Esophagus muscularis mucosa (tissue), 4 donors: ENCODE results near the gene EDEM3.

Source experiments
- EP300 ChIP-seq: sonication (generic); formaldehyde crosslinking; IDR thresholded peaks from one replicate; pipeline ENCODE4 v1.6.1; 2017; ENCODE audit warnings: antibody characterized with exemption
- POLR2A ChIP-seq: fragments of 450-650 bp; IDR thresholded peaks from one replicate; pipeline ENCODE4 v1.6.1; 2017; ENCODE audit warnings: antibody characterized with exemption, moderate library complexity, mild to moderate bottlenecking, low read depth
- TF ChIP-seq, protein P1 (sequence below), 3 experiments: fragments of 200-600 bp in 2 of 3; fragments of 450-650 bp in 1 of 3; sonication (generic) in 2 of 3; IDR thresholded peaks; one replicate each; pipeline ENCODE4 v1.5.1; 2017 to 2019; ENCODE audit warnings: antibody characterized with exemption in 3 of 3, mild to moderate bottlenecking in 2 of 3, moderate library complexity in 1 of 3

DNA sequence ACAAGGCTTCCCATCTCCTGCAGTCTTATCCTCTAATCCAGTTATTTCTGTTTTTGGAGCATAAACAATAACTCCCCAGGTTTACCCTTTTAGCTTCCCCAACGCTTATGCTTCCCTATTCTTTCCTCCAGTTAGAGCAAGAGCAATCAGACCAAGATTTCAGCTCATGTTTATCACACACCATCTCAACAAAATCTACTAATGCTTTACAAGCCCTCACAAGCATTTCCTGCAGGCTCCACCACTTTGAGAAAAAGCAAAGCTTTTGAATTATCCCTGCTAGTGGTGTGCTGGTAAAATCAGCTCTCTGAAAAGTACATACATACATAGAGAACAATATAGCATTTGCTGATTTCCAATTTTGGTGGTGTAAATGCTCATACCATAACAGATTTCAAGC is 92.9 kb downstream of the EDEM3 start:
- TF ChIP-seq, protein P1, sequence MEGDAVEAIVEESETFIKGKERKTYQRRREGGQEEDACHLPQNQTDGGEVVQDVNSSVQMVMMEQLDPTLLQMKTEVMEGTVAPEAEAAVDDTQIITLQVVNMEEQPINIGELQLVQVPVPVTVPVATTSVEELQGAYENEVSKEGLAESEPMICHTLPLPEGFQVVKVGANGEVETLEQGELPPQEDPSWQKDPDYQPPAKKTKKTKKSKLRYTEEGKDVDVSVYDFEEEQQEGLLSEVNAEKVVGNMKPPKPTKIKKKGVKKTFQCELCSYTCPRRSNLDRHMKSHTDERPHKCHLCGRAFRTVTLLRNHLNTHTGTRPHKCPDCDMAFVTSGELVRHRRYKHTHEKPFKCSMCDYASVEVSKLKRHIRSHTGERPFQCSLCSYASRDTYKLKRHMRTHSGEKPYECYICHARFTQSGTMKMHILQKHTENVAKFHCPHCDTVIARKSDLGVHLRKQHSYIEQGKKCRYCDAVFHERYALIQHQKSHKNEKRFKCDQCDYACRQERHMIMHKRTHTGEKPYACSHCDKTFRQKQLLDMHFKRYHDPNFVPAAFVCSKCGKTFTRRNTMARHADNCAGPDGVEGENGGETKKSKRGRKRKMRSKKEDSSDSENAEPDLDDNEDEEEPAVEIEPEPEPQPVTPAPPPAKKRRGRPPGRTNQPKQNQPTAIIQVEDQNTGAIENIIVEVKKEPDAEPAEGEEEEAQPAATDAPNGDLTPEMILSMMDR (IDR thresholded peaks at IDR 0.05) = no peak
- TF ChIP-seq EP300 (no peak), POLR2A (no peak)
